ENCODE data around the gene DENND5B. TPM values are rescaled to one million over a fixed set of nuclear protein-coding genes. Genes with fewer than 3 reads are reported as not detected.
"Not testable (repeated sequence)": the region's sequence is repeated elsewhere in the genome, so short reads cannot be mapped to it uniquely, and the experiment has no call there.

The DENND5B gene
- total RNA-seq, 4 donors from 2014 or later, result 32.2 to 59.2 (median 57.2) TPM

- Histone ChIP-seq H3K4me1 (peaks cover 0 to 5% (median 0%) of the 10 kb centered on the region in 4 donors), H3K9me3 (no peaks in the 10 kb centered on the region), H3K36me3 (no peaks in the 10 kb centered on the region), H3K27ac (no peak overlapping the region), H3K4me3 (no peak overlapping the region), H3K27me3 (no peaks in the 10 kb centered on the region)
- DNase-seq, result no peak
- TF ChIP-seq POLR2A (IDR thresholded peaks at IDR 0.05), result no peak
These were observed 82.3 kb downstream of the DENND5B start for GRCh38 chr12:31508436-31509150.

DNA sequence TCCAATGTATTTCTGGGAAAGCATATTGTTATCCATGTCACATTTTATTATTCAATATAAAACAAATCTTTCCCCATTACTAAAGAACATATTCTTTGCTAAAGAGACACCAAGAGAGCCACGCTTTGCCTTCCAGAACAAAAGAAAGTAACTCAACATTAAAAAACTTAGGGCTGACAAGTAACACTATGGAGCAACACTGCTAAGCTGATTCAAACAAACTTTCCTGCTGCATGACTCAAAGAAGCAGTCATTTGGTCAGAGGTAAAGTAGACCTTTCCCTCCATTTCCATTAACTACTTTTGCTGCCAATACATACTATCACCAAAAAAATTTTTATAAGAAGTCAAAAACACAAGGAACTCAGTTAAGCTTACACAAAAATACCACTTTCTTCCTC lies 83.0 kb downstream of the DENND5B start:
- no peaks in the 10 kb centered on the region for H3K36me3 ChIP-seq
- H3K27ac ChIP-seq, result no peak overlapping the region
- peaks cover 0 to 5% (median 0%) of the 10 kb centered on the region in 4 donors for H3K4me1 ChIP-seq
- no peaks in the 10 kb centered on the region for H3K9me3 ChIP-seq
- TF ChIP-seq, protein P1, sequence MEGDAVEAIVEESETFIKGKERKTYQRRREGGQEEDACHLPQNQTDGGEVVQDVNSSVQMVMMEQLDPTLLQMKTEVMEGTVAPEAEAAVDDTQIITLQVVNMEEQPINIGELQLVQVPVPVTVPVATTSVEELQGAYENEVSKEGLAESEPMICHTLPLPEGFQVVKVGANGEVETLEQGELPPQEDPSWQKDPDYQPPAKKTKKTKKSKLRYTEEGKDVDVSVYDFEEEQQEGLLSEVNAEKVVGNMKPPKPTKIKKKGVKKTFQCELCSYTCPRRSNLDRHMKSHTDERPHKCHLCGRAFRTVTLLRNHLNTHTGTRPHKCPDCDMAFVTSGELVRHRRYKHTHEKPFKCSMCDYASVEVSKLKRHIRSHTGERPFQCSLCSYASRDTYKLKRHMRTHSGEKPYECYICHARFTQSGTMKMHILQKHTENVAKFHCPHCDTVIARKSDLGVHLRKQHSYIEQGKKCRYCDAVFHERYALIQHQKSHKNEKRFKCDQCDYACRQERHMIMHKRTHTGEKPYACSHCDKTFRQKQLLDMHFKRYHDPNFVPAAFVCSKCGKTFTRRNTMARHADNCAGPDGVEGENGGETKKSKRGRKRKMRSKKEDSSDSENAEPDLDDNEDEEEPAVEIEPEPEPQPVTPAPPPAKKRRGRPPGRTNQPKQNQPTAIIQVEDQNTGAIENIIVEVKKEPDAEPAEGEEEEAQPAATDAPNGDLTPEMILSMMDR (IDR thresholded peaks at IDR 0.05), result no peak
- TF ChIP-seq POLR2A (IDR thresholded peaks at IDR 0.05), result no peak
- no peaks in the 10 kb centered on the region for H3K27me3 ChIP-seq
- DNase-seq, result no peak
- H3K4me3 ChIP-seq, result no peak overlapping the region

GRCh38 chr12:31506515-31507306 lies 84.2 kb downstream of the DENND5B start:
- no peak overlapping the region for H3K4me3 ChIP-seq
- no peaks in the 10 kb centered on the region for H3K36me3 ChIP-seq
- no peak overlapping the region for H3K27ac ChIP-seq
- no peaks in the 10 kb centered on the region for H3K9me3 ChIP-seq
- no peak for DNase-seq
- no peak for TF ChIP-seq POLR2A (IDR thresholded peaks at IDR 0.05)
- TF ChIP-seq, protein P1 (IDR thresholded peaks at IDR 0.05), result no peak
- H3K27me3 ChIP-seq, result no peaks in the 10 kb centered on the region
- H3K4me1 ChIP-seq, result peaks cover 0 to 5% (median 0%) of the 10 kb centered on the region in 4 donors

- TF ChIP-seq, protein P1 (IDR thresholded peaks at IDR 0.05), result no peak
- Histone ChIP-seq H3K27ac (no peak overlapping the region), H3K36me3 (no peaks in the 10 kb centered on the region), H3K4me1 (no peaks in the 10 kb centered on the region), H3K27me3 (no peaks in the 10 kb centered on the region), H3K9me3 (no peaks in the 10 kb centered on the region), H3K4me3 (no peak overlapping the region)
- DNase-seq, result no peak
These were observed 86.2 kb downstream of the DENND5B start for GRCh38 chr12:31504625-31505222.

DNA sequence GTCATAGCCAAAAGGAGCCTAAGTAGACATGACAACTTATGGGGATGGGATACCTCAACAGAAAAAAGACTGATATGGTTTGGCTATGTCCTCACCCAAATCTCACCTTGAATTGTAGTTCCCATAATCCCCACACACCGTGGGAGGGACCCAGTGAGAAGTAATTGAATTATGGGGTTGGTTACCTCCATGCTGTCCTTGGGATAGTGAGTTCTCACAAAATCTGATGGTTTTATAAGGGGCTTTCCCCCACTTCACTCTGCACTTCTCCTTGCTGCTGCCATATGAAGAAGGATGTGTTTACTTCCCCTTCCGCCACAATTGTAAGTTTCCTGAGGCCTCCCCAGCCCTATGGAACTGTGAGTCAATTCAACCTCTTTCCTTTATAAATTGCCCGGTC lies 89.9 kb downstream of the DENND5B start:
- not testable (repeated sequence) for H3K27me3 ChIP-seq, H3K27ac ChIP-seq, H3K9me3 ChIP-seq, DNase-seq, H3K4me1 ChIP-seq, H3K36me3 ChIP-seq, H3K4me3 ChIP-seq

DNA sequence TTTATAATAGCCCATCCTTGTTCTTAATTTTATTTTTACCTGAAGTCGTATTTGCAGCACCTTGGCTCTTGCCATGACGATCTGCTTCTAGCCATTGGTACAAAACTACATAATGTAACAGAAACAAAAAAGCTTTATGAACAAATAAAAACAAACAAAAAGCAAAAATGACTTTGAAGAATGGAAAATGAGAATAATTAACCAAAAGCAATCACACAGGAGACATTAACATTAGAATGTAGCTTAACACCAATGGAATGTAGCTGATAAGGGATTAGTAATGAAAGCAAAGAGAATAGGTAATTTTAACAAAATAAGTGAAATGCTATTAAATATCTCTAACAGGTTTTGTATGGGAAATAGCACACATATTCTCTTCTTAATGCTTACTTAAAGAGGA lies 91.4 kb downstream of the DENND5B start:
- no peaks in the 10 kb centered on the region for H3K4me1 ChIP-seq
- peaks cover 0 to 5% (median 0%) of the 10 kb centered on the region in 3 donors for H3K36me3 ChIP-seq
- no peak overlapping the region for H3K4me3 ChIP-seq
- TF ChIP-seq, protein P1 (IDR thresholded peaks at IDR 0.05), result no peak
- TF ChIP-seq POLR2A (IDR thresholded peaks at IDR 0.05), result no peak
- no peaks in the 10 kb centered on the region for H3K27me3 ChIP-seq
- no peaks in the 10 kb centered on the region for H3K9me3 ChIP-seq
- DNase-seq, result no peak
- no peak overlapping the region for H3K27ac ChIP-seq

Measured in Peyer's patch (tissue), 4 donors.